Spleen (tissue), 11 donors: ENCODE measurements around the gene SMCO4. TPM values are rescaled to one million over a fixed set of nuclear protein-coding genes. Genes with fewer than 3 reads are reported as not detected.

Experiments
- DNase-seq: peaks from one replicate; pipeline ENCODE4 v3.0.0-alpha.2; 2020
- H3K27ac ChIP-seq, 8 donors: fragments of 200-600 bp; sonication (generic) in 7 of 8; 1 replicate in 4 of 8; 2 replicates in 4 of 8; pipeline versions ENCODE4 v1.5.0 to v1.8.0; 2016 to 2021; ENCODE audit warnings: inconsistent platforms in 4 of 8, mild to moderate bottlenecking in 4 of 8, moderate library complexity in 1 of 8
- H3K27me3 ChIP-seq, 7 donors: fragments of 200-600 bp; sonication (generic) in 6 of 7; replicated peaks in 1 of 7; 1 replicate in 4 of 7; 2 replicates in 3 of 7; pipeline versions ENCODE4 v1.5.0 to v1.8.0; 2016 to 2021; ENCODE audit warnings: inconsistent platforms in 3 of 7, mild to moderate bottlenecking in 1 of 7
- H3K36me3 ChIP-seq, 6 donors: fragments of 200-600 bp; sonication (generic) in 5 of 6; 1 replicate in 4 of 6; 2 replicates in 2 of 6; pipeline versions ENCODE4 v1.5.0 to v1.8.0; 2016 to 2021; ENCODE audit warnings: inconsistent platforms in 2 of 6
- H3K4me1 ChIP-seq, 6 donors: fragments of 200-600 bp; sonication (generic) in 5 of 6; 1 replicate in 3 of 6; 2 replicates in 3 of 6; pipeline versions ENCODE4 v1.5.0 to v1.8.0; 2016 to 2021; ENCODE audit warnings: inconsistent platforms in 3 of 6
- H3K4me3 ChIP-seq, 8 donors: fragments of 200-600 bp; sonication (generic) in 7 of 8; 1 replicate in 4 of 8; 2 replicates in 4 of 8; pipeline versions ENCODE4 v1.5.0 to v1.8.0; 2016 to 2021; ENCODE audit warnings: inconsistent platforms in 4 of 8, mild to moderate bottlenecking in 4 of 8, moderate library complexity in 2 of 8
- H3K9me3 ChIP-seq, 8 donors: fragments of 200-600 bp; sonication (generic) in 7 of 8; 1 replicate in 4 of 8; 2 replicates in 4 of 8; pipeline versions ENCODE4 v1.5.0 to v1.8.0; 2016 to 2021; ENCODE audit warnings: inconsistent platforms in 4 of 8
- CTCF ChIP-seq, 11 experiments: fragments of 200-600 bp in 7 of 11; fragments of 450-650 bp in 4 of 11; sonication (generic) in 4 of 11; IDR thresholded peaks in 8 of 11; conservative IDR thresholded peaks in 3 of 11; 1 replicate in 7 of 11; 2 replicates in 4 of 11; pipeline versions ENCODE4 v1.4.0 to v1.8.0; 2016 to 2021; ENCODE audit warnings: antibody characterized with exemption in 11 of 11, inconsistent platforms in 4 of 11, mild to moderate bottlenecking in 1 of 11
- POLR2A ChIP-seq, 3 donors: fragments of 450-650 bp; IDR thresholded peaks; one replicate each; pipeline ENCODE4 v1.5.1; 2017; ENCODE audit warnings: antibody characterized with exemption in 3 of 3, mild to moderate bottlenecking in 1 of 3
- POLR2AphosphoS5 ChIP-seq, 3 donors: sonication (generic); formaldehyde crosslinking; IDR thresholded peaks; one replicate each; pipeline ENCODE4 v1.5.1; 2017; ENCODE audit warnings: antibody characterized with exemption in 3 of 3
- WGBS, 5 donors: extraction: QIAGEN DNeasy Blood & Tissue Kit in 3 of 5; methylation state at CpG; one replicate each; pipeline versions ENCODE4 v1.1.5 to v1.1.7; 2013 to 2018; 5-methylcytosine and 5-hydroxymethylcytosine counted together
- intact Hi-C: fragments of 100-400 bp; cut with DNase I; formaldehyde crosslinking; loops from one replicate; pipeline ENCODE4 v1.15.0; 2023; ENCODE audit warnings: low total_unique reads
- polyA plus RNA-seq, 3 donors: library from polyadenylated mRNA; stranded (reverse); fragments of 200-250 nt; gene quantifications; one replicate each; pipeline ENCODE4 v1.2.1, GENCODE V29; 2013
- total RNA-seq, 7 donors: library from RNA; depleted of rRNA in 3 of 7; stranded (reverse); fragments of >200 nt in 3 of 7; fragmentation: NEBNext Ultra II Directional in 4 of 7; extraction: Animal tissue kit (Norgen Biotek cat#: 25700) in 4 of 7; gene quantifications; one replicate each; pipeline versions ENCODE4 v1.1.0 to v1.2.1, GENCODE V29; 2016 to 2021
- donor health status: healthy with polysubstance abuse.
- donor health status: DM: no; HTN: no; CAD: no; lungs with moderate emphysema.
- donor health status: DM: no; HTN: no; CAD: no.
- donor health status: Bipolar disorder and iron deficiency.
- donor health status: healthy.
- donor health status: DM: no; HTN: no; CAD: no.
- donor health status: DM: yes; HTN: yes; CAD: no.

The SMCO4 gene
- total and polyA plus RNA-seq, 10 donors: 21.8 to 74.1 (median 51.9) TPM

DNA sequence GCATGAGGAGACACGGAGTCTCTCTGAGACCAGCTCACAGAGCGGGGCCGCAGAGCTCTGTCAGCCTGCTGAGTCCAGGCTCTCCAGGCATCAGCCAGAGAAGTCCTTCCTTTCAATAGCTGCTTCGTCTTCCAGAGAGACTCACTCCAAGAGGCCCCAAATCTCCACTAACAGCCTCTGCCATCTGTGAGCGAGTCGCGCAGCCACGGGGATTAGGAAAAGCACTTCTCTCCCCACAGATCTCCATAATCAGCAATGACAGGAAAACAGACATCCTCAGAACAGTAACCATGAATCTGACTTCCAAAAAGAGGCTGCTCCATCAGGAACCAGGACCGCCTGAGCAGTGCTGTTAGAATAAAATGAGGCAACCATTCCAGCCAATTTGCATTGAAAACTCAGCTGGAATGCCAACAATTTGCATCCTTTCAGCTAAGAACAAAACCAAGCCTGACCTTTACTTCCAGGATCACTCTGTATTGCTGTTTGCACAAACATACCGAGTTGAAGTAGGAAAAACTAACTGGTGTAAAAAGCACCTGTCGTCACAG lies 65.4 kb downstream of the SMCO4 start:
- peaks cover 0 to 3% (median 0%) of the 10 kb centered on the region in 8 donors for H3K9me3 ChIP-seq
- no peaks in the 10 kb centered on the region for H3K4me1 ChIP-seq
- H3K36me3 ChIP-seq: peaks cover 0 to 55% (median 0%) of the 10 kb centered on the region in 6 donors
- H3K27me3 ChIP-seq: no peaks in the 10 kb centered on the region
- no peak overlapping the region for H3K4me3 ChIP-seq
- no peak for TF ChIP-seq POLR2AphosphoS5 (IDR thresholded peaks at IDR 0.05)
- TF ChIP-seq CTCF (IDR thresholded peaks at IDR 0.05 in 8 of 11, conservative IDR thresholded peaks at IDR 0.05 in 3 of 11): no peak
- DNase-seq: no peak
- 92 to 95% (median 92%) methylated on average over 11 of the region's 11 CpGs for WGBS, 5 donors
- intact Hi-C loops: no loop called here
- no peak overlapping the region for H3K27ac ChIP-seq

DNA sequence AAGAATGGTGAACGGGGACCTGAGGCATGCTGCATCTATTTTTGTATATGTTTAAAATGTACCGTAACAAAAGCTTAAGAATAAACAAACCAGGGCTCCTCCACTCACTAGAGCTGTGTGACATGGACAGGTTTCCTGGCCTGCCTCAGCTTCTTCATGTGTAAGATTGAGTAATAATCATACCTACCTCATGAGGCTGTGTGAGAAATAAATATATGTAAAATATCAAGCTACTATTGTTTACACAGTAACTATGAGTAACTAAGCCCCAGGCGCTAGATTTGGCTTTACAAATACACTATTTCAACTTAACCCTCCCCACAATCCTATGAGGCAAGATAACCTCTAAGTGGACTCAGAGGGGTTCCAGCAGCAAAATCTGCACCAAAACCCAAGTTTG lies 66.4 kb downstream of the SMCO4 start:
- Histone ChIP-seq H3K36me3 (peaks cover 0 to 51% (median 0%) of the 10 kb centered on the region in 6 donors), H3K4me3 (no peak overlapping the region), H3K27me3 (no peaks in the 10 kb centered on the region), H3K4me1 (no peaks in the 10 kb centered on the region), H3K9me3 (peaks cover 0 to 3% (median 0%) of the 10 kb centered on the region in 8 donors), H3K27ac (no peak overlapping the region)
- no peak for DNase-seq
- no peak for TF ChIP-seq POLR2A (IDR thresholded peaks at IDR 0.05)
- TF ChIP-seq CTCF (IDR thresholded peaks at IDR 0.05 in 8 of 11, conservative IDR thresholded peaks at IDR 0.05 in 3 of 11): no peak
- no peak for TF ChIP-seq POLR2AphosphoS5 (IDR thresholded peaks at IDR 0.05)
- intact Hi-C loops: no loop called here
- 90 to 95% (median 91%) methylated on average over 3 of the region's 3 CpGs for WGBS, 5 donors

- 89 to 100% (median 96%) methylated on average over 1 of the region's 1 CpG for WGBS, 5 donors
- no peak for DNase-seq
- peaks cover 0 to 34% (median 0%) of the 10 kb centered on the region in 6 donors for H3K36me3 ChIP-seq
- H3K27me3 ChIP-seq: no peaks in the 10 kb centered on the region
- intact Hi-C loops: no loop called here
- H3K4me1 ChIP-seq: no peaks in the 10 kb centered on the region
- H3K4me3 ChIP-seq: no peak overlapping the region
- peaks cover 0 to 3% (median 0%) of the 10 kb centered on the region in 8 donors for H3K9me3 ChIP-seq
- no peak overlapping the region for H3K27ac ChIP-seq
- no peak for TF ChIP-seq POLR2AphosphoS5 (IDR thresholded peaks at IDR 0.05)
- TF ChIP-seq POLR2A (IDR thresholded peaks at IDR 0.05): no peak
- TF ChIP-seq CTCF (IDR thresholded peaks at IDR 0.05 in 8 of 11, conservative IDR thresholded peaks at IDR 0.05 in 3 of 11): no peak
Observed at GRCh38 chr11:93474123-93474522, 69.1 kb downstream of the SMCO4 start.

DNA sequence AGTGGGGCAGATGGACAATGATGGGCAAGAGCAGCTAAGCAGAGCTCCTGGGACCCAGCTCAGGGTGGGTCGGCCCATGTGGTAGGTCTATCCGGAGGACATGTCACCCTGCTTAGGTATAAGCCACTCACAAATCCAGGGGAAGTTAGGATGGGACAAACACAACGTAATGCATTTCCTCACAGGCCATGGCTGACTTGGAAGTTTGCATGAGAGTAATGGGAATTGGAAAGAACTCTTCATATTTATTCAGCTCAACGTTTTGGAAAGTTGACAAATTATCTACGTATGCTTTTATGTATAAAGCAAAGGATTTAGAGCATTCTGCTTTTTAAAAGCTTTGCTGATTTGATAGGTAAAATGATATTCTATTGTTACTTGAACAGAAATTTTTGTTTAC lies 74.9 kb downstream of the SMCO4 start:
- intact Hi-C loops: no loop called here
- Histone ChIP-seq H3K27me3 (no peaks in the 10 kb centered on the region), H3K9me3 (peaks cover 0 to 6% (median 0%) of the 10 kb centered on the region in 8 donors), H3K27ac (no peak overlapping the region), H3K4me1 (no peaks in the 10 kb centered on the region), H3K36me3 (no peaks in the 10 kb centered on the region), H3K4me3 (no peak overlapping the region)
- WGBS, 5 donors: 81 to 89% (median 85%) methylated on average over 5 of the region's 5 CpGs
- DNase-seq: no peak
- TF ChIP-seq CTCF (IDR thresholded peaks at IDR 0.05 in 8 of 11, conservative IDR thresholded peaks at IDR 0.05 in 3 of 11): no peak
- TF ChIP-seq POLR2AphosphoS5 (IDR thresholded peaks at IDR 0.05): no peak
- TF ChIP-seq POLR2A (IDR thresholded peaks at IDR 0.05): no peak
